GM15510 (cell line): ENCODE data around the gene TTC27.

Experiments
- POLR2A ChIP-seq: IDR thresholded peaks from 3 replicates; pipeline ENCODE4 v1.6.1; 2011; ENCODE audit warnings: borderline replicate concordance; ENCODE audit not compliant: insufficient read length; ENCODE audit errors: extremely low read depth

Gene TTC27

GRCh38 chr2:32723467-32724079 lies 95.7 kb downstream of the TTC27 start:
- TF ChIP-seq POLR2A: no peak

- no peak for TF ChIP-seq POLR2A
Observed at GRCh38 chr2:32727157-32727556, 99.3 kb downstream of the TTC27 start.

GRCh38 chr2:32732120-32732519 lies 104.3 kb downstream of the TTC27 start:
- no peak for TF ChIP-seq POLR2A

- no peak for TF ChIP-seq POLR2A
Observed at GRCh38 chr2:32732912-32733472, 105.1 kb downstream of the TTC27 start.

GRCh38 chr2:32735348-32735747 lies 107.5 kb downstream of the TTC27 start:
- no peak for TF ChIP-seq POLR2A

- no peak for TF ChIP-seq POLR2A
Observed at GRCh38 chr2:32738939-32739338, 111.1 kb downstream of the TTC27 start.

GRCh38 chr2:32739664-32740063 lies 111.8 kb downstream of the TTC27 start:
- no peak for TF ChIP-seq POLR2A

- TF ChIP-seq POLR2A: no peak
Observed at GRCh38 chr2:32741575-32741974, 113.7 kb downstream of the TTC27 start.

GRCh38 chr2:32742376-32742775 lies 114.5 kb downstream of the TTC27 start:
- TF ChIP-seq POLR2A: no peak

- no peak for TF ChIP-seq POLR2A
Observed at GRCh38 chr2:32743480-32744236, 115.8 kb downstream of the TTC27 start.

GRCh38 chr2:32745191-32745590 lies 117.3 kb downstream of the TTC27 start:
- TF ChIP-seq POLR2A: no peak

GRCh38 chr2:32745675-32746074 lies 117.8 kb downstream of the TTC27 start:
- TF ChIP-seq POLR2A: no peak

- no peak for TF ChIP-seq POLR2A
Observed at GRCh38 chr2:32746669-32747068, 118.8 kb downstream of the TTC27 start.

GRCh38 chr2:32748158-32748557 lies 120.3 kb downstream of the TTC27 start:
- TF ChIP-seq POLR2A: no peak

GRCh38 chr2:32750880-32751279 lies 123.0 kb downstream of the TTC27 start:
- TF ChIP-seq POLR2A: no peak

GRCh38 chr2:32752205-32752604 lies 124.4 kb downstream of the TTC27 start:
- no peak for TF ChIP-seq POLR2A
